Spleen (tissue), 11 donors: ENCODE data around the gene KCNQ1. TPM values are rescaled to one million over a fixed set of nuclear protein-coding genes. Genes with fewer than 3 reads are reported as not detected.

Source experiments
- DNase-seq: peaks from one replicate; pipeline ENCODE4 v3.0.0-alpha.2; 2020
- H3K27ac ChIP-seq, 8 donors: fragments of 200-600 bp; sonication (generic) in 7 of 8; 1 replicate in 4 of 8; 2 replicates in 4 of 8; pipeline versions ENCODE4 v1.5.0 to v1.8.0; 2016 to 2021; ENCODE audit warnings: inconsistent platforms in 4 of 8, mild to moderate bottlenecking in 4 of 8, moderate library complexity in 1 of 8
- H3K27me3 ChIP-seq, 7 donors: fragments of 200-600 bp; sonication (generic) in 6 of 7; replicated peaks in 1 of 7; 1 replicate in 4 of 7; 2 replicates in 3 of 7; pipeline versions ENCODE4 v1.5.0 to v1.8.0; 2016 to 2021; ENCODE audit warnings: inconsistent platforms in 3 of 7, mild to moderate bottlenecking in 1 of 7
- H3K36me3 ChIP-seq, 6 donors: fragments of 200-600 bp; sonication (generic) in 5 of 6; 1 replicate in 4 of 6; 2 replicates in 2 of 6; pipeline versions ENCODE4 v1.5.0 to v1.8.0; 2016 to 2021; ENCODE audit warnings: inconsistent platforms in 2 of 6
- H3K4me1 ChIP-seq, 6 donors: fragments of 200-600 bp; sonication (generic) in 5 of 6; 1 replicate in 3 of 6; 2 replicates in 3 of 6; pipeline versions ENCODE4 v1.5.0 to v1.8.0; 2016 to 2021; ENCODE audit warnings: inconsistent platforms in 3 of 6
- H3K4me3 ChIP-seq, 8 donors: fragments of 200-600 bp; sonication (generic) in 7 of 8; 1 replicate in 4 of 8; 2 replicates in 4 of 8; pipeline versions ENCODE4 v1.5.0 to v1.8.0; 2016 to 2021; ENCODE audit warnings: inconsistent platforms in 4 of 8, mild to moderate bottlenecking in 4 of 8, moderate library complexity in 2 of 8
- H3K9me3 ChIP-seq, 8 donors: fragments of 200-600 bp; sonication (generic) in 7 of 8; 1 replicate in 4 of 8; 2 replicates in 4 of 8; pipeline versions ENCODE4 v1.5.0 to v1.8.0; 2016 to 2021; ENCODE audit warnings: inconsistent platforms in 4 of 8
- CTCF ChIP-seq, 11 experiments: fragments of 200-600 bp in 7 of 11; fragments of 450-650 bp in 4 of 11; sonication (generic) in 4 of 11; IDR thresholded peaks in 8 of 11; conservative IDR thresholded peaks in 3 of 11; 1 replicate in 7 of 11; 2 replicates in 4 of 11; pipeline versions ENCODE4 v1.4.0 to v1.8.0; 2016 to 2021; ENCODE audit warnings: antibody characterized with exemption in 11 of 11, inconsistent platforms in 4 of 11, mild to moderate bottlenecking in 1 of 11
- POLR2A ChIP-seq, 3 donors: fragments of 450-650 bp; IDR thresholded peaks; one replicate each; pipeline ENCODE4 v1.5.1; 2017; ENCODE audit warnings: antibody characterized with exemption in 3 of 3, mild to moderate bottlenecking in 1 of 3
- POLR2AphosphoS5 ChIP-seq, 3 donors: sonication (generic); formaldehyde crosslinking; IDR thresholded peaks; one replicate each; pipeline ENCODE4 v1.5.1; 2017; ENCODE audit warnings: antibody characterized with exemption in 3 of 3
- WGBS, 5 donors: extraction: QIAGEN DNeasy Blood & Tissue Kit in 3 of 5; methylation state at CpG; one replicate each; pipeline versions ENCODE4 v1.1.5 to v1.1.7; 2013 to 2018; 5-methylcytosine and 5-hydroxymethylcytosine counted together
- intact Hi-C: fragments of 100-400 bp; cut with DNase I; formaldehyde crosslinking; loops from one replicate; pipeline ENCODE4 v1.15.0; 2023; ENCODE audit warnings: low total_unique reads
- polyA plus RNA-seq, 3 donors: library from polyadenylated mRNA; stranded (reverse); fragments of 200-250 nt; gene quantifications; one replicate each; pipeline ENCODE4 v1.2.1, GENCODE V29; 2013
- total RNA-seq, 7 donors: library from RNA; depleted of rRNA in 3 of 7; stranded (reverse); fragments of >200 nt in 3 of 7; fragmentation: NEBNext Ultra II Directional in 4 of 7; extraction: Animal tissue kit (Norgen Biotek cat#: 25700) in 4 of 7; gene quantifications; one replicate each; pipeline versions ENCODE4 v1.1.0 to v1.2.1, GENCODE V29; 2016 to 2021
- donor health status: healthy with polysubstance abuse.
- donor health status: DM: no; HTN: no; CAD: no; lungs with moderate emphysema.
- donor health status: DM: no; HTN: no; CAD: no.
- donor health status: Bipolar disorder and iron deficiency.
- donor health status: healthy.
- donor health status: DM: no; HTN: no; CAD: no.
- donor health status: DM: yes; HTN: yes; CAD: no.

Gene KCNQ1
- total and polyA plus RNA-seq, 10 donors, result 3.3 to 21.6 (median 13.5) TPM

- H3K36me3 ChIP-seq, result peaks cover 0 to 24% (median 2%) of the 10 kb centered on the region in 6 donors
- no peak for DNase-seq
- 17 to 39% (median 28%) methylated on average over 7 of the region's 7 CpGs for WGBS, 5 donors
- TF ChIP-seq CTCF (IDR thresholded peaks at IDR 0.05 in 8 of 11, conservative IDR thresholded peaks at IDR 0.05 in 3 of 11) (no peak), POLR2A (IDR thresholded peaks at IDR 0.05) (no peak), POLR2AphosphoS5 (IDR thresholded peaks at IDR 0.05) (no peak)
- H3K9me3 ChIP-seq, result peaks cover 0 to 37% (median 30%) of the 10 kb centered on the region in 8 donors
- peak overlapping the region in 3 of 8 donors; percentile 41 to 47 (median 45) for H3K27ac ChIP-seq
- peak overlapping the region in 1 of 8 donors; percentile 6 for H3K4me3 ChIP-seq
- intact Hi-C loops, result no loop called here
- H3K27me3 ChIP-seq, result no peaks in the 10 kb centered on the region
- H3K4me1 ChIP-seq, result peaks cover 0 to 32% (median 6%) of the 10 kb centered on the region in 6 donors
Measured at GRCh38 chr11:2480874-2481220, 36.0 kb downstream of the KCNQ1 start.

GRCh38 chr11:2481253-2481652 lies 36.4 kb downstream of the KCNQ1 start:
- Histone ChIP-seq H3K27ac (peak overlapping the region in 3 of 8 donors; percentile 41 to 47 (median 45)), H3K9me3 (peaks cover 0 to 41% (median 34%) of the 10 kb centered on the region in 8 donors), H3K36me3 (peaks cover 0 to 24% (median 2%) of the 10 kb centered on the region in 6 donors), H3K4me1 (peaks cover 0 to 32% (median 6%) of the 10 kb centered on the region in 6 donors), H3K4me3 (peak overlapping the region in 1 of 8 donors; percentile 6), H3K27me3 (no peaks in the 10 kb centered on the region)
- DNase-seq, result no peak
- TF ChIP-seq CTCF (IDR thresholded peaks at IDR 0.05 in 8 of 11, conservative IDR thresholded peaks at IDR 0.05 in 3 of 11) (no peak), POLR2A (IDR thresholded peaks at IDR 0.05) (no peak), POLR2AphosphoS5 (IDR thresholded peaks at IDR 0.05) (no peak)
- intact Hi-C loops, result no loop called here
- 38 to 55% (median 42%) methylated on average over 14 of the region's 14 CpGs for WGBS, 5 donors

- H3K27me3 ChIP-seq, result no peaks in the 10 kb centered on the region
- H3K9me3 ChIP-seq, result peaks cover 0 to 50% (median 44%) of the 10 kb centered on the region in 8 donors
- intact Hi-C loops, result no loop called here
- 40 to 64% (median 57%) methylated on average over 3 of the region's 3 CpGs for WGBS, 5 donors
- no peak overlapping the region for H3K4me3 ChIP-seq
- no peak overlapping the region for H3K27ac ChIP-seq
- peaks cover 0 to 32% (median 6%) of the 10 kb centered on the region in 6 donors for H3K4me1 ChIP-seq
- DNase-seq, result no peak
- no peak for TF ChIP-seq CTCF (IDR thresholded peaks at IDR 0.05 in 8 of 11, conservative IDR thresholded peaks at IDR 0.05 in 3 of 11)
- no peak for TF ChIP-seq POLR2A (IDR thresholded peaks at IDR 0.05)
- TF ChIP-seq POLR2AphosphoS5 (IDR thresholded peaks at IDR 0.05), result no peak
- H3K36me3 ChIP-seq, result peaks cover 0 to 33% (median 2%) of the 10 kb centered on the region in 6 donors
Measured at GRCh38 chr11:2482204-2482603, 37.4 kb downstream of the KCNQ1 start.

GRCh38 chr11:2482745-2483144 lies 37.9 kb downstream of the KCNQ1 start:
- intact Hi-C loops, result no loop called here
- H3K9me3 ChIP-seq, result peaks cover 5 to 55% (median 49%) of the 10 kb centered on the region in 8 donors
- H3K27ac ChIP-seq, result no peak overlapping the region
- H3K27me3 ChIP-seq, result no peaks in the 10 kb centered on the region
- WGBS, 5 donors, result 57 to 77% (median 71%) methylated on average over 5 of the region's 5 CpGs
- DNase-seq, result no peak
- H3K4me3 ChIP-seq, result no peak overlapping the region
- TF ChIP-seq POLR2AphosphoS5 (IDR thresholded peaks at IDR 0.05) (no peak), CTCF (IDR thresholded peaks at IDR 0.05 in 8 of 11, conservative IDR thresholded peaks at IDR 0.05 in 3 of 11) (no peak), POLR2A (IDR thresholded peaks at IDR 0.05) (no peak)
- peaks cover 0 to 34% (median 2%) of the 10 kb centered on the region in 6 donors for H3K36me3 ChIP-seq
- H3K4me1 ChIP-seq, result peaks cover 0 to 32% (median 6%) of the 10 kb centered on the region in 6 donors
